HuH-7 (cell line): ENCODE measurements around the gene TOMM70.
"Not testable (repeated sequence)": the region's sequence is repeated elsewhere in the genome, so short reads cannot be mapped to it uniquely, and the experiment has no call there.

ENCODE experiments used
- DNase-seq: peaks from one replicate; pipeline ENCODE4 v3.0.0; 2011; ENCODE audit warnings: low spot score

TOMM70 gene

DNA sequence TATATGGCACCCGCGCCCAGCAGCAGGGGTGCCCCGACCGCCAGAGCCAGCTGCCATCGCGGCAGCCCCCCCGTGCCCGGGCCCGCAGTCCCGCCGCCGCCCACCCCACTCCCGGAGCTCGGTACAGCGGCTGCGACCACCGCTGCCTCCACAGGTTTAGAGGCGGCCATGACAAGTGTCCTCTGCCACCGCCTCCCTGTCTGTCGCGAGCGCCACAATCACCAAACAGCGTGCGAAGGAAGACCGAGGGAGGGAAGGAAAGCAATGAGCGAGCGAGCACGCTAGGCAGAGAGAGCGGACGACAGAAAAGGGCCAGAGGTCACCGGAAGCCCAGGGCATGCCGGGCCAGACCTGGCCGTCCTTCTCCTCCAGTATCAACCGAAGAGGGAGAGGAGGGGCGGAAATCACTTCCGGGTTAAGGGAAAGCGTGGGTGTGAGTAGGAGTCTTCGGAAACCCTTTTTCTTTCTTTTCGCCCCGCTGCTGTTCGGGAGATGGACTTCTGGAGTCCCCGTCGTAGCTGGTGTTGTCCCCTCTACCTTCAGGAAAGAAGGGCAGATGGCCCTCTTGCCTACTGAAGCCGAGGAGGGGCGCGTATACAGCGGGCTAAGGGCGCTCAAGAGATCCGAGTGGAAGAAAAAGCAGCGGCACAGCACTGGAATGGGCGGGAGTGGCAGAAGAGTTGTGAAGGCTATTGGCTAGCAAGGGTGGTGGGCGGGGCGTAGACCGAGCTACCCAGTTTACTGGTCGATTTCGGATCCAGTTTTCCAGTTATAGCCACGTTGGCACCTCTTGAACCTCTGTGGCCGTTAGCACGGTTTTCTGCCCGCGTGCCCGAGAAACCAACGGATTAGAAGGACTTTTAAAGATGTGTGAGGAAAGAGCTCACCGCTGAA is at the start of gene TOMM70, which contains the start of gene LNP1:
Gene TOMM70, minus strand, starts transcription at position 310 of the 894 bp plus-strand sequence. Its CDS starts 140 bp downstream, at position 170.
Gene LNP1, plus strand, starts transcription at position 760 of the 894 bp plus-strand sequence. CDS start 28,191 bp downstream, outside the sequence.
- peak; percentile 89 for DNase-seq

DNA sequence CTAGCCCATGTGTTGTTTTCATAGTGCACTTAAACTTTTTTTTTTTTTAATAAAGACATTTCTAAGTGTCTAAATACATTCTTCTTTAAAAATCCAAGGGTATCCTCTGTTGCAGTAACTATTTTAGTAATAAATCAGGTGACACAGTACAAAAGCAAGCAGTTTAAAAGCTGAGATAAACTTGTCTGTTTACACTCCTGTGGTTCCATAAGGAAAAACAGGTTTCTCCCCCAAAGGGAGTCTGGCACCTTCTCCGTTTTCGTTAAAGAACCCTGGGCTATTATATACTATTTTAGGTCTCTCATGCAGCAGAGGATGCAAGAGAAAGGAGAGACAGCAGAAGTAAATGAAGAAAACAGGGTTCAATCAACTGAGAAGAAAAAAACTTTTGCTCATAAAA is 48.3 kb upstream of the TOMM70 start:
- DNase-seq = no peak

- DNase-seq = no peak
Measured at GRCh38 chr3:100448079-100448478, 47.2 kb upstream of the TOMM70 start.

DNA sequence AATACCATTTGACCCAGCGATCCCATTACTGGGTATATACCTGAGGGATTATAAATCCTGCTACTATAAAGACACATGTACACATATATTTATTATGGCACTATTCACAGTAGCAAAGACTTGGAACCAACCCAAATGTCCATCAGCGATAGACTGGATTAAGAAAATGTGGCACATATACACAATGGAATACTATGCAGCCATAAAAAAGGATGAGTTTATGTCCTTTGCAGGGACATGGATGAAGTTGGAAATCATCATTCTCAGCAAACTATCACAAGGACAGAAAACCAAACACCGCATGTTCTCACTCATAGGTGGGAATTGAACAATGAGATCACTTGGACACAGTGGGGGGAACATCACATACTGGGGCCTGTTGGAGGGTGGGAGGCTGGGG is 46.2 kb upstream of the TOMM70 start:
- DNase-seq = not testable (repeated sequence)

DNA sequence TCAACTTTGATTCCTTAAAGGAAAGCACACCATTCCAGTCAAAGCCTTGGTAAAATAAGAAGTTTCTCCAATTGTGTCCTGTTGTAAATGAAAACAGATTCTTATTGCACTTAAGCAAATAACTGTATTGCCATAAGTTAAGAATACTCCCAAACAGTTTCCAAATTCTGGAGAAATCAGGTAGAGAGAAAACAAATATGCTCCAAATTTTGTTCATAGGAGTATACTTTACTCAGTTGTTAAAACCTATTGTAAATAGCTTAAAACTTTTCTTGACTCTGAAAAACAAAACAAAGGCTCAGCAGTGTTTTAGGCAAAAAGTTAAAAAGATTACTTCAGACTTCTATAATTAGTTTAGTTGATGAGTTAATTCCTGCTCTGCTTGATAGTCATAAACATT is 42.8 kb upstream of the TOMM70 start:
- DNase-seq = no peak

GRCh38 chr3:100440895-100441294 is 40.0 kb upstream of the TOMM70 start:
- DNase-seq = no peak

DNA sequence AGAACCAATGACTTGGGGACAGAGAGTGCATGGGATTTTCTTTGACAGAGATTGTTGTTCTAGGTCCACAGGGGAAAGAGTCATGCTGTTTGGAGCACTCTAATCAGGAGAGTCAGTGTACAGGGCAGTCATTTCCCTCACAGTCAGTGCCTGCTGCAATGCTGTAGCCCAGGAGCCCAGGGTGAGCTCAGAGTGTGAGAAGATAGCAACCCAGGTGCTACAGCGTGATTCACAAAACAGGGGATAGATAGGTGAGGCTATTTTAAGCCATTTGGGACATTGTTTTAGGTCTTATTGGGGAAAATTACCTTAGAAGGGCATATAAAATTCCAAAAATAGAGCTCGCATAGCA is 37.7 kb upstream of the TOMM70 start:
- no peak for DNase-seq

- no peak for DNase-seq
Measured at GRCh38 chr3:100437721-100438622, 37.1 kb upstream of the TOMM70 start.

- DNase-seq = no peak
Measured at GRCh38 chr3:100436951-100437350, 36.1 kb upstream of the TOMM70 start.

- no peak for DNase-seq
Measured at GRCh38 chr3:100429187-100429716, 28.4 kb upstream of the TOMM70 start.

DNA sequence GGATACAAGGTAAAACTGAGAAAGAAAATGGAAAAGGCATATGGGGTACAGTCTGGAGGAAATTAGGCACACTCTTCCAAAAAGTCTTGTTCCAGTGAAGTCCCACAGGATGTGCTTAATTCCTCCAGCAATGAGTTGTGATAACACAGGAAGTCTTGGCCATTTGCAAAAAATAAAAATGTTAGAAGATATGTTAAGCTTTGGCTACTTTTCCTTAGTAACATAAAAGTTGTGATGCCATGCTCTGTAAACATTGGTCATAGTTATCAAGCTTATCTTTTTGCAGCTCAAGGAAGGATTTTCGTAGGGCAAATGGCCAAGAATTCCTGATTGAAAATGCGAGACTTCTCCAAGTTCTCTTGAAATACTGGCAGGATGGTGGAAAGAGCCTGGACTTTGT is 26.8 kb upstream of the TOMM70 start:
- DNase-seq = no peak

DNA sequence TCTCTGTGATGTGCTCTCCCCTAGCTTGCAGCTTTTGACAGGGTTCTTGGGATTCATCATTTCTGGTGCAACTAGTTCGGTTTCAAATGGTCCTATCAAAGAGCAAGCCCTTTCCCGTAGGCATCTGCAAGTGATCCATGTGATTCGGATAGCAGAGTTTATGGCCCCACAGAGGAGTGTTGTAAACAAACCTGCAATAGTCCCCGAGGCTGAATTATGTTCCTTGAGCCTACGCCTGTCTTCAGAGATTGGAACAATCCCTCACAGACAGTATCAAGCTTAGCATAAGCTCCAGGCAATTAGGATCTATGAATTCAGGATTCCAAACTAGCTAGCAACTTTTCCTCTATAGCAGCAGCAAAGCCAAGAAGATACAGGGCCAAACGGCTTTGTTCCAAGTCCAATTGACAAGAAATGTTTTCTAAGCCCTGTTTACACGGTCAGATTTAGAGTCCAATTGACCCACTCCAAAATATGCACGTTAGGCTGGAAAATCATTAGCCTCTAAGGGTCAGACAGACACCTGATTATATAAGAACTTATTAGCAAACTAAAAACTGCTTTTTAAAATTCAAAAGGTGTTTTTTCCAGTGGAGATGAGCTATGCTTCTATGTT is 25.3 kb upstream of the TOMM70 start:
- DNase-seq = peak; percentile 10

GRCh38 chr3:100425316-100425715 is 24.4 kb upstream of the TOMM70 start:
- no peak for DNase-seq

DNA sequence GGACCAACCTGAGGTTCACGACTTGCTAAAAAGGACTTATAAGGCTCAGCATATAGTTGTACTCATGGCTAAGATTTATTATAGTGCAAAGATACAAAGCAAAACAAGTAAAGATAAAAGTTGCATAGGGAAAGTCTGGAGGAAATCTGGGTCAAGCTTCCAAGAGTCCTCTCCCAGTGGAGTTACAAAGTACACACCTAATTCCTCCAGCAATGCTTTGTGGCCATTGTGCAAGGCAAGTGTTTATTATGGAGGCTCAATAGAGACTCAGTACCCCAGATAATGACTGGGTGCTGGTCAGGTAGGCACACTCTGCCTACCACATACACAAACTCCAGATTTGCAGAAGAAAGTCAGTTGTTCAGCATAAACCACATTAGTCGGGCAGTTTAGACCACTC is 23.4 kb upstream of the TOMM70 start:
- DNase-seq = no peak

DNA sequence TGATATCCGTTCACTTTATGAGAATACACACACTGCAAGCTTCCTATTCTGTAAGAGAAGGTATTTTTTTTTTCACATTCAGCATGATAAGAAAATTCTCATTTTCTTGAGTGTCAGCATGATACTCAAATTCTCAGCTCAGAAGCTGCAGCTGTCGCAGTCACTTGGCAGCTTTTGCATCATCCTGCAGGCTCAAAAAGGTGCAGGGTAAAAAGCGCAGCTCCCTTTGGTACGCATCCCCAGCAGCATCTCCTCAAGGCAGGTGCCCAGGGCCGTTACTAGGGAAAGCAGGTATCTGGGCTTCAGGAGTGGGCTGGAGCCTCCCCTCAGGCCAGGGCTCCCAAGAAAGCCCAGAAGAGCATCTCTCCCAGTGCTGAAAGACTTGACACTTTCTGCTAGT is 22.7 kb upstream of the TOMM70 start:
- DNase-seq = no peak

- no peak for DNase-seq
Measured at GRCh38 chr3:100420885-100421284, 20.0 kb upstream of the TOMM70 start.

DNA sequence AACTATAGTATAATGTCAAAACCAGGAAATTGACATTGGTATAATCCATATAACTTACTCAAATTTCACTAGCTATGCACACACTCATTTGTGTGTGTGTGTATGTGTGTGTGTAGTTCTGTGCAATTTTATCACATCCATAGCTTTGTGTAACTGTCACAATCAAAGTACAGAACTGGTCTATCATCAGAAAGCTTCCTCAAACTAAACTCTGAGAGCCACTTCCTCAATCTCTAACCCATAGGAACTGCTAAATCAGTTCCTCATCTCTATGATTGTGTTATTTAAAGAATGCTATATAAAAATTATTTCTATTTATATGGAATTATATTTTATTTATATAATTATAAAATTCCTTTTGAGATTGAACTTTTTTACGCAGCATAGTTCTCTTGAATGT is 18.5 kb upstream of the TOMM70 start:
- no peak for DNase-seq

DNA sequence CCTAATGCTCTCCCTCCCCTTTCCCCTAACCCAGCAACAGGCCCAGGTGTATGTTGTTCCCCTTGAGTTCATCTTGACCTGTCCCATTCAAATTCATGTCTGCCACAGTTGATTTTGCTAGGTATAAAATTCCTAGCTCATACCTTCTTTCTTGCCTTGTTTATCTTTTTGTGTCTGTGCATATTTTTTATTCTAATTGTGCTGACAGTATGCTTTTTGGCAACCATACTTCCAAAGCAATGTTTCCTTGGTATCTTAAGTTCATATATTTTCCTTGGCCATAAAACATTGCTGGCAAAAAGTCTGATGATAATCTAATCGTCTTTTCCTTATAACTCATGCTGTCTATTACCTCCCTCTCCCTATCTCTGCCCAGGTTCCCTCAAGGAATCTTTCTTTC is 16.0 kb upstream of the TOMM70 start:
- DNase-seq = no peak

DNA sequence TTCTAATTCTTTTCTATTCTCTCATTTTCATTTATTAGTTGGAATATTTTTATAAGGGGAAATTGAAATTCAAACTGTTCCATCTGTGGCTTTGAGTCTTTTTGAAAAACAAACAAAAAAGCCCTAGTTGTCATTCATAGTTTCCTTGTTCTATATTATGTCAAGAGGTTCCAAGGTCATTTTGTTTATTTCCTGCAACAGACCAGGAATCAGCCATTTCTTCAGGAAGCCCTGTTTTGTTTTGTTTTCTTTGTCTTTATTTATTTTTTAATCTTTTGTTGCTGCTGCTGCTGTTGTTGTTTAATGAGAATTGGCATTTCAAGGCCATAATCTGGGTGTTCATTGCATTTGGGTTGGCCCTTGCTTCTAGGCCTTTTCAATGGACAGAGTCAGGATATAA is 15.3 kb upstream of the TOMM70 start:
- DNase-seq = no peak

DNA sequence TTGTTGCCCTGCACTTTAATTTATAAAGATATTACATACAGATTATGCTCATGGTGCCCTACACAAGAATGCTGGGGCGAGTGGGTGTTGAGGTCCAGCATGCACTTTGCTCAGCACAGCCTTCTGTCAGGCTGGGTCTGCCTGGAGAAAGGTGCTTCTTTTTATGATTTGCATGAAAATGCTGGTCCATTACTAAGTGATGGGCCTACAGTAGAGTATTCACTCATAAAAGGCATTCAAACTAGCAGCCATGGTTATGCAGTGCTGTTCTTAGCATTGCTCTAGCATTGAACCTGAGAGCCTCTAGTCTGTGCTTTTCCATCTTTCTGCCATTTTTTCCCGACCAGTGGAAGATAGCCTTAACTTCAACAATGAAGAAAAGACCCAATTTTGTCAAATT is 12.7 kb upstream of the TOMM70 start:
- no peak for DNase-seq

GRCh38 chr3:100412912-100413590 is 12.2 kb upstream of the TOMM70 start:
- no peak for DNase-seq
